SH-SY5Y (cell line): ENCODE results near the gene ABCA1.

Experiments used
- GATA2 ChIP-seq: IDR thresholded peaks from 2 replicates; pipeline ENCODE4 v1.6.1; 2011; ENCODE audit warnings: mild to moderate bottlenecking, low read depth, low read length
- GATA3 ChIP-seq: IDR thresholded peaks from 2 replicates; pipeline ENCODE4 v1.6.1; 2011; ENCODE audit warnings: low read depth, mild to moderate bottlenecking, low read length, moderate library complexity

GRCh38 chr9:104844710-104845109 lies 83.2 kb downstream of the ABCA1 start:
- TF ChIP-seq GATA2 (no peak), GATA3 (no peak)
